Astrocyte of the cerebellum (primary cell): ENCODE measurements around the gene CORO2A.
"Not testable (repeated sequence)": the region's sequence is repeated elsewhere in the genome, so short reads cannot be mapped to it uniquely, and the experiment has no call there.

Experiments
- DNase-seq: peaks from one replicate; pipeline ENCODE4 v3.0.0-alpha.2; 2011; ENCODE audit warnings: low read depth
- H3K4me3 ChIP-seq: 2 replicates; pipeline ENCODE4 v1.5.1; 2011; ENCODE audit warnings: mild to moderate bottlenecking, low read depth, low read length, moderate library complexity
- CTCF ChIP-seq: IDR thresholded peaks from 2 replicates; pipeline ENCODE4 v1.5.1; 2012; ENCODE audit warnings: low read length, low read depth, moderate library complexity, mild to moderate bottlenecking; ENCODE audit errors: missing control alignments
- in situ Hi-C: cut with HindIII; loops from 2 replicates; pipeline ENCODE4 v1.10.0; 2017; ENCODE audit warnings: low sequenced_read_pairs

The CORO2A gene

GRCh38 chr9:98135558-98135934 is 56.9 kb downstream of the CORO2A start:
- in situ Hi-C loops = no loop called here
- DNase-seq = no peak

GRCh38 chr9:98134702-98135557 is 57.5 kb downstream of the CORO2A start:
- TF ChIP-seq CTCF = no peak
- no peak for DNase-seq
- in situ Hi-C loops = no loop called here
- no peak overlapping the region for H3K4me3 ChIP-seq

More at GRCh38 chr9:98135558-98135934, 56.9 kb downstream of the CORO2A start:
- no peak for TF ChIP-seq CTCF
- no peak overlapping the region for H3K4me3 ChIP-seq

GRCh38 chr9:98132806-98133631 is 59.4 kb downstream of the CORO2A start:
- TF ChIP-seq CTCF = no peak
- in situ Hi-C loops = no loop called here
- DNase-seq = no peak
- no peak overlapping the region for H3K4me3 ChIP-seq

- no peak for DNase-seq
- no peak for TF ChIP-seq CTCF
- in situ Hi-C loops = no loop called here
- no peak overlapping the region for H3K4me3 ChIP-seq
Observed at GRCh38 chr9:98132158-98132557, 60.3 kb downstream of the CORO2A start.

GRCh38 chr9:98130576-98131228 is 61.7 kb downstream of the CORO2A start:
- no peak overlapping the region for H3K4me3 ChIP-seq
- no peak for DNase-seq
- in situ Hi-C loops = no loop called here
- no peak for TF ChIP-seq CTCF

GRCh38 chr9:98130060-98130459 is 62.4 kb downstream of the CORO2A start:
- H3K4me3 ChIP-seq, in situ Hi-C loops, DNase-seq: not testable (repeated sequence)
